WTC11 (cell line): ENCODE measurements around the gene CCR6. TPM values are rescaled to one million over a fixed set of nuclear protein-coding genes. Genes with fewer than 3 reads are reported as not detected.

Source experiments
- ATAC-seq: fragments of 200-7000 bp; cut with Tn5 transposase; 2 replicates; pipeline ENCODE4 v1.10.0; 2021; ENCODE audit warnings: mild to moderate bottlenecking, moderate library complexity
- CTCF ChIA-PET: fragments of 300-600 bp; sonication (Branson Sonifier 250); formaldehyde crosslinking; loops from one replicate; lab custom pipeline; 2021; ENCODE audit warnings: antibody characterized with exemption; lab: Charles Lee
- POLR2A ChIA-PET: fragments of 350-600 bp; sonication (Branson Sonifier 250); formaldehyde crosslinking; loops from one replicate; lab custom pipeline; 2021; ENCODE audit warnings: antibody characterized with exemption; lab: Charles Lee
- DNase-seq: peaks from one replicate; pipeline ENCODE4 v3.0.0; 2021; ENCODE audit warnings: low spot score
- H3K27ac Mint-ChIP-seq: 2 replicates; pipeline ENCODE4 v1.8.0; 2021; ENCODE audit warnings: mixed read lengths
- H3K27me3 Mint-ChIP-seq: 2 replicates; pipeline ENCODE4 v1.8.0; 2021; ENCODE audit warnings: low read depth, mild to moderate bottlenecking, moderate library complexity, mixed read lengths
- H3K36me3 Mint-ChIP-seq: 2 replicates; pipeline ENCODE4 v1.8.0; 2021; ENCODE audit warnings: mixed read lengths
- H3K4me1 Mint-ChIP-seq: 2 replicates; pipeline ENCODE4 v1.8.0; 2022; ENCODE audit warnings: mixed read lengths
- H3K4me3 Mint-ChIP-seq: 2 replicates; pipeline ENCODE4 v1.8.0; 2021; ENCODE audit warnings: mild to moderate bottlenecking, moderate library complexity, mixed read lengths
- H3K9me3 Mint-ChIP-seq: 2 replicates; pipeline ENCODE4 v1.8.0; 2021; ENCODE audit warnings: mixed read lengths
- ARID4B ChIP-seq: sonication (generic); formaldehyde crosslinking; IDR thresholded peaks from 2 replicates; pipeline ENCODE4 v1.8.0; 2023; ENCODE audit warnings: missing genetic modification reagents, mild to moderate bottlenecking, borderline replicate concordance
- ATF2 ChIP-seq: sonication (generic); formaldehyde crosslinking; IDR thresholded peaks from 2 replicates; pipeline ENCODE4 v1.8.1; 2022; ENCODE audit warnings: low read depth, missing genetic modification reagents, borderline replicate concordance
- KAT7 ChIP-seq: sonication (generic); formaldehyde crosslinking; IDR thresholded peaks from 2 replicates; pipeline ENCODE4 v1.8.1; 2023; ENCODE audit warnings: missing genetic modification reagents, mild to moderate bottlenecking, borderline replicate concordance
- NFYB ChIP-seq: sonication (generic); formaldehyde crosslinking; conservative IDR thresholded peaks from 2 replicates; pipeline ENCODE4 v1.8.0; 2022; ENCODE audit warnings: low read depth, missing genetic modification reagents
- PRDM15 ChIP-seq: sonication (generic); formaldehyde crosslinking; IDR thresholded peaks from 2 replicates; pipeline ENCODE4 v1.8.0; 2022; ENCODE audit warnings: missing genetic modification reagents
- ZNF263 ChIP-seq: sonication (generic); formaldehyde crosslinking; IDR thresholded peaks from 2 replicates; pipeline ENCODE4 v1.8.1; 2022; ENCODE audit warnings: low read depth, mild to moderate bottlenecking, moderate library complexity, missing genetic modification reagents
- ZNF416 ChIP-seq: fragments of 250-450 bp; sonication (Bioruptor Pico); IDR thresholded peaks from 2 replicates; pipeline ENCODE4 v1.9.0; 2021; ENCODE audit warnings: mild to moderate bottlenecking, inconsistent platforms
- total RNA-seq: library from RNA; stranded (reverse); gene quantifications from 3 replicates; pipeline ENCODE4 v1.2.3, GENCODE V29; 2021
- TF ChIP-seq, protein P1 (sequence below): sonication (generic); formaldehyde crosslinking; IDR thresholded peaks from 2 replicates; pipeline ENCODE4 v1.8.0; 2022; ENCODE audit warnings: mild to moderate bottlenecking, missing genetic modification reagents
- TF ChIP-seq, protein P2 (sequence below): sonication (generic); formaldehyde crosslinking; IDR thresholded peaks from 2 replicates; pipeline ENCODE4 v1.8.0; 2022; ENCODE audit warnings: mild to moderate bottlenecking, missing genetic modification reagents
- TF ChIP-seq, protein P3 (sequence below): sonication (generic); formaldehyde crosslinking; IDR thresholded peaks from 2 replicates; pipeline ENCODE4 v1.8.1; 2023; ENCODE audit warnings: mild to moderate bottlenecking, missing genetic modification reagents, moderate library complexity
- TF ChIP-seq, protein P4 (sequence below): sonication (generic); formaldehyde crosslinking; IDR thresholded peaks from 2 replicates; pipeline ENCODE4 v1.8.0; 2023; ENCODE audit warnings: mild to moderate bottlenecking, missing genetic modification reagents
- TF ChIP-seq, protein P5 (sequence below): sonication (generic); formaldehyde crosslinking; IDR thresholded peaks from 2 replicates; pipeline ENCODE4 v1.8.1; 2022; ENCODE audit warnings: missing genetic modification reagents, borderline replicate concordance

The CCR6 gene
- total RNA-seq, 1 experiment from 2014 or later = not detected

- H3K4me1 Mint-ChIP-seq = peaks cover 9% of the 10 kb centered on the region
- ATAC-seq = no peak
- POLR2A ChIA-PET = no interaction called here
- no peak overlapping the region for H3K27ac Mint-ChIP-seq
- H3K4me3 Mint-ChIP-seq = no peak overlapping the region
- TF ChIP-seq, protein P1, sequence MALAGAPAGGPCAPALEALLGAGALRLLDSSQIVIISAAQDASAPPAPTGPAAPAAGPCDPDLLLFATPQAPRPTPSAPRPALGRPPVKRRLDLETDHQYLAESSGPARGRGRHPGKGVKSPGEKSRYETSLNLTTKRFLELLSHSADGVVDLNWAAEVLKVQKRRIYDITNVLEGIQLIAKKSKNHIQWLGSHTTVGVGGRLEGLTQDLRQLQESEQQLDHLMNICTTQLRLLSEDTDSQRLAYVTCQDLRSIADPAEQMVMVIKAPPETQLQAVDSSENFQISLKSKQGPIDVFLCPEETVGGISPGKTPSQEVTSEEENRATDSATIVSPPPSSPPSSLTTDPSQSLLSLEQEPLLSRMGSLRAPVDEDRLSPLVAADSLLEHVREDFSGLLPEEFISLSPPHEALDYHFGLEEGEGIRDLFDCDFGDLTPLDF (CRISPR knock-in tag) = no peak
- TF ChIP-seq, protein P2, sequence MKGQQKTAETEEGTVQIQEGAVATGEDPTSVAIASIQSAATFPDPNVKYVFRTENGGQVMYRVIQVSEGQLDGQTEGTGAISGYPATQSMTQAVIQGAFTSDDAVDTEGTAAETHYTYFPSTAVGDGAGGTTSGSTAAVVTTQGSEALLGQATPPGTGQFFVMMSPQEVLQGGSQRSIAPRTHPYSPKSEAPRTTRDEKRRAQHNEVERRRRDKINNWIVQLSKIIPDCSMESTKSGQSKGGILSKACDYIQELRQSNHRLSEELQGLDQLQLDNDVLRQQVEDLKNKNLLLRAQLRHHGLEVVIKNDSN (CRISPR knock-in tag) = no peak
- TF ChIP-seq PRDM15 (CRISPR knock-in tag) = no peak
- no peak for TF ChIP-seq KAT7
- TF ChIP-seq ATF2 (CRISPR knock-in tag) = no peak
- TF ChIP-seq NFYB = no peak
- TF ChIP-seq ZNF416 (CRISPR knock-in tag) = no peak
- no peak for TF ChIP-seq ARID4B (CRISPR knock-in tag)
- no peak for TF ChIP-seq ZNF263 (CRISPR knock-in tag)
- TF ChIP-seq, protein P3, sequence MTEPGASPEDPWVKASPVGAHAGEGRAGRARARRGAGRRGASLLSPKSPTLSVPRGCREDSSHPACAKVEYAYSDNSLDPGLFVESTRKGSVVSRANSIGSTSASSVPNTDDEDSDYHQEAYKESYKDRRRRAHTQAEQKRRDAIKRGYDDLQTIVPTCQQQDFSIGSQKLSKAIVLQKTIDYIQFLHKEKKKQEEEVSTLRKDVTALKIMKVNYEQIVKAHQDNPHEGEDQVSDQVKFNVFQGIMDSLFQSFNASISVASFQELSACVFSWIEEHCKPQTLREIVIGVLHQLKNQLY (CRISPR knock-in tag) = no peak
- TF ChIP-seq, protein P4, sequence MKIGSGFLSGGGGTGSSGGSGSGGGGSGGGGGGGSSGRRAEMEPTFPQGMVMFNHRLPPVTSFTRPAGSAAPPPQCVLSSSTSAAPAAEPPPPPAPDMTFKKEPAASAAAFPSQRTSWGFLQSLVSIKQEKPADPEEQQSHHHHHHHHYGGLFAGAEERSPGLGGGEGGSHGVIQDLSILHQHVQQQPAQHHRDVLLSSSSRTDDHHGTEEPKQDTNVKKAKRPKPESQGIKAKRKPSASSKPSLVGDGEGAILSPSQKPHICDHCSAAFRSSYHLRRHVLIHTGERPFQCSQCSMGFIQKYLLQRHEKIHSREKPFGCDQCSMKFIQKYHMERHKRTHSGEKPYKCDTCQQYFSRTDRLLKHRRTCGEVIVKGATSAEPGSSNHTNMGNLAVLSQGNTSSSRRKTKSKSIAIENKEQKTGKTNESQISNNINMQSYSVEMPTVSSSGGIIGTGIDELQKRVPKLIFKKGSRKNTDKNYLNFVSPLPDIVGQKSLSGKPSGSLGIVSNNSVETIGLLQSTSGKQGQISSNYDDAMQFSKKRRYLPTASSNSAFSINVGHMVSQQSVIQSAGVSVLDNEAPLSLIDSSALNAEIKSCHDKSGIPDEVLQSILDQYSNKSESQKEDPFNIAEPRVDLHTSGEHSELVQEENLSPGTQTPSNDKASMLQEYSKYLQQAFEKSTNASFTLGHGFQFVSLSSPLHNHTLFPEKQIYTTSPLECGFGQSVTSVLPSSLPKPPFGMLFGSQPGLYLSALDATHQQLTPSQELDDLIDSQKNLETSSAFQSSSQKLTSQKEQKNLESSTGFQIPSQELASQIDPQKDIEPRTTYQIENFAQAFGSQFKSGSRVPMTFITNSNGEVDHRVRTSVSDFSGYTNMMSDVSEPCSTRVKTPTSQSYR (CRISPR knock-in tag) = no peak
- TF ChIP-seq, protein P5, sequence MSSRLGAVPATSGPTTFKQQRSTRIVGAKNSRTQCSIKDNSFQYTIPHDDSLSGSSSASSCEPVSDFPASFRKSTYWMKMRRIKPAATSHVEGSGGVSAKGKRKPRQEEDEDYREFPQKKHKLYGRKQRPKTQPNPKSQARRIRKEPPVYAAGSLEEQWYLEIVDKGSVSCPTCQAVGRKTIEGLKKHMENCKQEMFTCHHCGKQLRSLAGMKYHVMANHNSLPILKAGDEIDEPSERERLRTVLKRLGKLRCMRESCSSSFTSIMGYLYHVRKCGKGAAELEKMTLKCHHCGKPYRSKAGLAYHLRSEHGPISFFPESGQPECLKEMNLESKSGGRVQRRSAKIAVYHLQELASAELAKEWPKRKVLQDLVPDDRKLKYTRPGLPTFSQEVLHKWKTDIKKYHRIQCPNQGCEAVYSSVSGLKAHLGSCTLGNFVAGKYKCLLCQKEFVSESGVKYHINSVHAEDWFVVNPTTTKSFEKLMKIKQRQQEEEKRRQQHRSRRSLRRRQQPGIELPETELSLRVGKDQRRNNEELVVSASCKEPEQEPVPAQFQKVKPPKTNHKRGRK (CRISPR knock-in tag) = no peak
- TF ChIP-seq, all 79 proteins: peak for 0
- CTCF ChIA-PET = no interaction called here
- Mint-ChIP-seq H3K27me3 (no peaks in the 10 kb centered on the region), H3K36me3 (no peaks in the 10 kb centered on the region), H3K9me3 (no peaks in the 10 kb centered on the region)
- DNase-seq = no peak
Observed at GRCh38 chr6:167111597-167111996, 11.3 kb upstream of the CCR6 start.
